ENCODE measurements around the gene POU2F1. TPM values are rescaled to one million over a fixed set of nuclear protein-coding genes. Genes with fewer than 3 reads are reported as not detected.

Gene POU2F1
- total and polyA plus RNA-seq, 2 experiments from 2014 or later = 9.2 to 21.9 TPM

DNA sequence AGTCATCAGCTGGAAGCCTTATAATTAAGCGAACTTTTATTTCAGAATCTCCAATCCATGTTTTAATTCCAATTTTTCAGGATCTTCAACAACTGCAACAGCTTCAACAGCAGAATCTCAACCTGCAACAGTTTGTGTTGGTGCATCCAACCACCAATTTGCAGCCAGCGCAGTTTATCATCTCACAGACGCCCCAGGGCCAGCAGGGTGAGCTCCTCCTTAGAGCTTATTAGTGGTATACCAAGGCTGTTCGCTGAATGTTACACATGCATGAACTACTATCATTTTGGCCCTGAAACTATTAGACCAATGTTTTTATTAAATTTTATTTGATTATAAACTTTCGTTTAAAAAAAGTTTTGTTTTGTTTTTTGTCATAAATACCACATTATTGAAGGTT, 155.3 kb downstream of the POU2F1 start:
- H3K4me1 ChIP-seq (ENCODE audit: low read depth) = no peaks in the 10 kb centered on the region
- peaks cover 12% of the 10 kb centered on the region for H3K36me3 ChIP-seq
- no peak for DNase-seq (ENCODE audit: low read depth in 1 of 2, low spot score in 1 of 2)
- no peak overlapping the region for H3K27ac ChIP-seq
- H3K27me3 ChIP-seq = no peaks in the 10 kb centered on the region
- no peaks in the 10 kb centered on the region for H3K9me3 ChIP-seq (ENCODE audit: low read depth)
- no peak for TF ChIP-seq CTCF (IDR thresholded peaks at IDR 0.05; ENCODE audit: low read depth, low read length)
- no peak overlapping the region for H3K4me3 ChIP-seq

DNA sequence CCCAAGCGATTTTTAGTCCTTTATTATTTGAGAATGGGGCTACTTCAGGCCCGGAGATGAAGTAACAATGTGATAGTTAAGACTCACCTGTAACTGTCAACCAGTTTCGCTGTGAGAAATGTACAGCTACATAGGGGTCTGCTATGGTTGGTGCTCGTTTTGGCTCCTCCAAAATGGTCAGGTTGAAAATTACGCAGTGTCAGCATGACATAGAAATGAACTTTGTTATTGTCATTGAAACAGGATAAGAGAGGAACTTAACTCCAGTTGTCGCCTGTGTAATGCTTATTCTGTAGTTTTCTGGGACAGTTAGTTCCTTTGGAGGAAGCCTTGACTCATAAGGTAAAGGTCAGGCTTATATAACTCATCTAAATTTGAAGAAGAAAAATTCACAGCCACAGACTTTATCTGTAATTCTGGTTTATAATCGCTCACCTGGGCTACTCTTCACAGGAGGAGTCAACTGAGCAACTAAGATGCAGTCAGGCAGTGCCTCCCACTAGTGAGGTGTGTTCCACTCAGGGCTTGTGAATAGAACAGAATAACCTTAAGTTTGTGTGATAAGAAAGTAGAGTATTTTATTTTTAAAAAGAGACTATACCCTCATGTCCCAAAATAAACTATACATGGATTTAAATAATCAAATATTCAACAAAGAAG, 166.7 kb downstream of the POU2F1 start:
- TF ChIP-seq CTCF (IDR thresholded peaks at IDR 0.05; ENCODE audit: low read depth, low read length) = no peak
- Histone ChIP-seq H3K4me3 (no peak overlapping the region), H3K27ac (no peak overlapping the region), H3K9me3 (ENCODE audit: low read depth) (no peaks in the 10 kb centered on the region), H3K4me1 (ENCODE audit: low read depth) (no peaks in the 10 kb centered on the region), H3K36me3 (peaks cover 23% of the 10 kb centered on the region), H3K27me3 (no peaks in the 10 kb centered on the region)
- DNase-seq (ENCODE audit: low read depth in 1 of 2, low spot score in 1 of 2) = no peak

DNA sequence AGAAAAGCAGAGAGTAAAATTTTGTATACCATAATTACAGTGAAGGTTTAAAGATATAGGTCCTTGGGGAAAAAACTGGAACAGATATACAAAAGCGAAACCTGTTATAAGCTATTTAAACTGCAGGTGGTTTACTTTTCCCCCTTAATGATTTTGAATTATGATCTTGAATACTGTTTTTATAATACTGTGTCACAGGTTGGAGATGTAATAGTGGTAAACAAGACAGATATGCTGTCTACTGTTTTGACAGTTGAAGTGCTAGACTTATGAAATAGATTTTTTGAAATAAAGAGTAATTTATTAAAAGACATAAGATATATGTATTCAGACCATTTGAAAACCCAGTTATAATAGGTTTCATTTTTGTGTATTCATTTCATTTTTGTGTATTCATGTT, 168.3 kb downstream of the POU2F1 start:
- no peak for DNase-seq (ENCODE audit: low read depth in 1 of 2, low spot score in 1 of 2)
- H3K9me3 ChIP-seq (ENCODE audit: low read depth) = no peaks in the 10 kb centered on the region
- no peaks in the 10 kb centered on the region for H3K27me3 ChIP-seq
- peaks cover 20% of the 10 kb centered on the region for H3K36me3 ChIP-seq
- H3K27ac ChIP-seq = no peak overlapping the region
- no peak for TF ChIP-seq CTCF (IDR thresholded peaks at IDR 0.05; ENCODE audit: low read depth, low read length)
- H3K4me1 ChIP-seq (ENCODE audit: low read depth) = no peaks in the 10 kb centered on the region
- no peak overlapping the region for H3K4me3 ChIP-seq

DNA sequence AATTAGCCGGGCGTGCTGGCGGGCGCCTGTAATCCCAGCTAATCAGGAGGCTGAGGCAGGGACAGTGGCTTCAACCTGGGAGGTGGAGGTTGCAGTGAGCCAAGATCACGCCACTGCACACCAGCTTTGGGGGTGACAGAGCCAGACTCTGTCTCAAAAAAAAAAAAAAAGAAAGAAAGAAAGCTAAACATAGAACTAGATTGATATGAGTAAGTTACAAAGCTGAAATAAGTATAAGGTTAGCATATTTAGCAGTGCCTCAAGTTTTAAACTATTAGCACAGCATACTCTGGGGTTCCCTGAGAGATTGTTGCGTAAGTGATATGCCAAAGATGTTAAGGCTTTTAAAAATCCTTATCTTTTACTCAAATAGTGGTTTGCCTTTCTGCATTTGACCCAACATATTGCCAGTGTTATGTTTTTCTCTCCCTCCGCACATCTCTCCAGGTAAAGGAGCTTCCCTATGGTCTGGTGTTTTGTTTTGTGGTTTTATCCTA, 171.6 kb downstream of the POU2F1 start:
- Histone ChIP-seq H3K27me3 (no peaks in the 10 kb centered on the region), H3K4me1 (ENCODE audit: low read depth) (no peaks in the 10 kb centered on the region), H3K9me3 (ENCODE audit: low read depth) (no peaks in the 10 kb centered on the region), H3K27ac (no peak overlapping the region), H3K36me3 (peaks cover 5% of the 10 kb centered on the region), H3K4me3 (no peak overlapping the region)
- TF ChIP-seq CTCF (IDR thresholded peaks at IDR 0.05; ENCODE audit: low read depth, low read length) = no peak
- no peak for DNase-seq (ENCODE audit: low read depth in 1 of 2, low spot score in 1 of 2)

DNA sequence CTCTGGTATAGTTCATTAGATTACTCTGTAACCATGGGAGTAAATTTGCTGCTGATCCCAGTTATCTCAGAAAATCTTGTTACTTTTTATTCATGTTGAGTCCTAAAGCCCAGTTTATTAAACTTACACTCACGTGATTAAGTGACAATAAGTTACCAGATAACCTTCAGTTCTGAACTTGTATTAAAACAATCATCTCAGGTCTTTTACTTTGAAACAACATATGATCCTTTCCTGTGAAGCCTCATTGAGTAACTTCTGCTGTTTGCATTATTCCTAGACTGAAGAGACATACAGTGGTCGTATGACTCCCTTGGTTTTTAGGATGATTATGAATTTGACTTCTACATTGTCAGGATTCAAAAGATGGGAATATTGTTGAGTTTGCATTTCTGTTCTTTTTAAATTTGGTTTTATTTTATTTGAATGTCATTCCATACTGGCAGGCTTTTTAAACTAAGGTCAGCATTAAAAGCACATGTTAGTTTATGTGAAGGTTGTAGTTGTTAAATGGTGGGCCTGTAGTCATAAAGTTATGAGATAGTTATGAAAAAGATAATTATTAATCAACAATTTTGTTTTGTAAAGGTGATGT, 179.8 kb downstream of the POU2F1 start:
- Histone ChIP-seq H3K36me3 (peaks cover 22% of the 10 kb centered on the region), H3K4me3 (no peak overlapping the region), H3K27ac (no peak overlapping the region), H3K9me3 (ENCODE audit: low read depth) (no peaks in the 10 kb centered on the region), H3K4me1 (ENCODE audit: low read depth) (no peaks in the 10 kb centered on the region), H3K27me3 (no peaks in the 10 kb centered on the region)
- no peak for DNase-seq (ENCODE audit: low read depth in 1 of 2, low spot score in 1 of 2)
- no peak for TF ChIP-seq CTCF (IDR thresholded peaks at IDR 0.05; ENCODE audit: low read depth, low read length)

Data from cardiac muscle cell (in vitro differentiated cells and primary cell).